Measurements from ENCODE around the gene CD72.

- no peak for TF ChIP-seq POLR2A (IDR thresholded peaks at IDR 0.05; ENCODE audit: low read length)
- no peak for TF ChIP-seq GATA1 (IDR thresholded peaks at IDR 0.05; ENCODE audit: low read depth, low read length)
Measured at GRCh38 chr9:35658968-35659220, 40.7 kb upstream of the CD72 start.
